ENCODE data around the gene CCDC102B.
"Not testable (repeated sequence)": the region's sequence is repeated elsewhere in the genome, so short reads cannot be mapped to it uniquely, and the experiment has no call there.

The CCDC102B gene

DNA sequence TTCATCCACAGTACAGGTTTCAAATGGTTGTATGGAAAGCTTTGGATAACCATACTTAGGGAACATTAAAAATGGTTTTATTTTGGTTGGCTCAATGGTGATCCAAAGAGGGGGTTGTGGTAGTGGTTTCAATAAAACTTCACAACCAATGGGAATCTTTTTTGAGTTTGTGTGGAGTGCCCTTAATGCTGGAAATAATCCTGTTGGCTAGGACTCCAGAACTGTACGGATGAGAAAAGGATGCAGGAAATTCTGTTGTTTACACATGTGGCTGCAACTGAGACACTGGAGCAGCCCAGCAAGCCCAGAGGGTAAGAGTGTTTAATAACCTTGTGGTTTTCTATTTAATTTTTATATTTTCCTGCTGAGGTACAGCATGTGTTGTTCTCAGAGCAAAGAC is at the start of gene CCDC102B:
TSS of gene CCDC102B (plus strand) at position 210 of the 400 bp plus-strand sequence. CDS start 38,684 bp downstream, outside the sequence.
- DNase-seq (ENCODE audit: low spot score): no peak

DNA sequence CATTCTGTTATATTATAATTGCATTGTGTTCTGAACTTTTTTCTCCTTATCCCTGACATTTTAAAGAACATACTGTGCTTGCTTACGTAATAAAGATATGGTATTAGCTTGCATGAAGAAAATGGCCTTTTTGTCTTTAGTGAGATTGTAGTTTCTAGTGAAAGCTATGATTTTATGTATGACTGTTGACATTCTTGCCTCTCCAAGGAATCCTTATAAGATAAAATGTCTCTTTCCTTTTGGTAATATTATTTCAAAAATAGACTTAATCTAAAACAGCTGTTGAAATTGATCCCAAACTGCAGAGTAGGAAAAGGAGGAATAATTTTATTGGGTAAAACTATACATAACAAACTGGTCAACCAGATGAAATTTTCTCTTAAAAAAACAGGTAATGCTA is 40.8 kb upstream of the CCDC102B start:
- DNase-seq (ENCODE audit: low spot score): no peak

- no peak for DNase-seq (ENCODE audit: low spot score)
These were observed 38.6 kb upstream of the CCDC102B start for GRCh38 chr18:68759308-68759707.

DNA sequence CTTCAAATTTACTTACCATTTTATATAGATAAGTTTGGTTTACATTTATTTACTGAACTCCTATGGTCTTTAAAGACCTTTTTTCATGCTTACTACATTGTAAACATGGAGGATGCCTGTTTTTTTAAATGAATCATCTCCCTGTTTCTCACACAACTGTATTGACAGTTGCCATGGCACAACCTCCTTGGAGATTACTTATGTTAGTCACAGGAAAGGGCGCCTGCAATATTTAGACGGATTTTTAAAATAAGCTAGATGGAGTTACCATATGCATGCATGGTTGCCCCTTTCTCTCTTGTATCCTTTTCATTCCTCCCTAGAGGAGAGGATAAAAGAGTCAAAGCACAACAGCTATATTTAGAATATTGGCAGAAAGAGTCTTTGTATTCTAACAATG is 34.8 kb upstream of the CCDC102B start:
- DNase-seq (ENCODE audit: low spot score): no peak

- no peak for DNase-seq (ENCODE audit: low spot score)
These were observed 33.9 kb upstream of the CCDC102B start for GRCh38 chr18:68764016-68764415.

DNA sequence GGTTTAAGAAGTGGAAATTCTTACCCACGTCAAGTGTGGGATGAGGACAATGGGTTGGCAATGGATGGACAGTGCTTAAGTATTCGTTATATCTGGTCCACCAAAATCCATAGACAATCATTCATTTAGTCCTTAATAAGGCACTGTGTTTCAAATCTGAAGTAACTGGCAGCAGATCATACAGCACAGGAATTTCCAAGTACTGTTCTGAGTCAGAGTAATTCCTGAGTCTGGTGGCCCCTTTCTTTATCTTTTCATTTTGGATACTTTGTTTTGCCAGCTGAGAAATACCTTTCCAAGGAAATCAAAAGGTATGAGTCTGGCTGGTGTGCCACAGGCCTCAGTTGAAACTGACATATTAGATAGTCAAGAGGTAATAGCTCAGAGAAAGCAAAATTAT is 31.4 kb upstream of the CCDC102B start:
- no peak for DNase-seq (ENCODE audit: low spot score)

DNA sequence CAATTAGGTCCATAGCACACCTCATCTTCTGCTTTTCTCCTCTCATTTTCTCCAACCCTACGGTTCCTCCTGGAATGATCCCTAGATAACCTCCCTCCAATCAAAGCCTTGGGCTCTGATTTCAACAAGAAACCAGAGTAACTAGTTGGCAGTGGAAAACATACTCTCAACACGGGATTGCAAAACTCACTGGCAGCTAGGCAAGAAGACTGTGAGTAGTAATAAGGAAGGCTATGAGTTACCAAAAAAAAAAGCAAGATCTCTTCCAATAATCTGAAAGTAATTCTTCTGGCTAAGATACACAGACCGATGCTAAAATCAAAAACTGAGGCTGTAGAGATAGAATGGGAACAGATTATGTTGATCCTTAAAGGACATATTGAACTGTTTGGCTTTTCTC is 28.4 kb upstream of the CCDC102B start:
- DNase-seq (ENCODE audit: low spot score): no peak

DNA sequence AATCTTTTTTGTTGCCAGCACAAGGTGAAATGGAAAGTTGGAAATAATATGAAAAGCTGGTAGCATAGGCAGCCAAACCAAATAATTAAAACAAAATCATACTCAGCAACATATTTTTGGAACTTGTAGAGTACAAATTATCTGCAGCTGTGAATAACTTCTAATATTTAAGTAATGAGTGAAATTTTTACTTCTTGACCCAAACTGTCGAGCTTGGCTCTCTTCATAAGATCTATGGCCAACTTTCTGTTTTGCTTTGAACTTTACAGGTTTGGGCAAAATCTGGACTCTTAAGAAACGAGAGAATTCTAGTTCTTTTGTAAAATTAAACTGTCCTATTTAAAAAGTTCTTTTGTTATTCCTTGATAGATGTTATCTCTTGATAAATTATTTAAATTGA is 25.6 kb upstream of the CCDC102B start:
- no peak for DNase-seq (ENCODE audit: low spot score)

DNA sequence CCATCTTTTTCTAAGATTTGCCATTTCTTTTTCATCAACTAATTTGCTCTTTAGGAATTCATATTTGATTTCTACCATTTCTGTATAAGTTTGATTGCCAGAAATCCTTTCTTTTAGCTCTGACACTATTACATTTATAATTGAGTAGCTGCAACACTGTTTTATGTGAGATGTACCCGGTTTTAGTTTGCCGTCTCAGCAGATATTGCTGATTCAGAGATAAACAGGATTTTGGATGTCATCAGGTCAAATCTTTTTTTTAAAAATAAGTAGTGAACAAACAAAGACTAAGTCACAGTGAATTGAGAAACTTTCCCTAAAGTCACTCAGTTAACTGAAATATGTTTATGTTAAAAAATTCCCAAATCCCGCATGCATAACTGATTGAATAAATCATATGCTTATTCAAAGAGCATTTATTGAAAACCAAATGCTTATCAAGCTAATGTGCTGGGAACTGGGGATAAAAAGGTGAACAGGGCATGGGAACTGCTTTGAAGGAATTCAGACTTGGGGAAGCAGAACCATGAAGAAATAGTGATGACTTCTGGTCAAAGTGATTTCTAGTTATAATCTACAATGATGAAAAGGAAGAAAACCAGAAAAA is 19.5 kb upstream of the CCDC102B start:
- DNase-seq (ENCODE audit: low spot score): no peak

GRCh38 chr18:68779169-68779568 is 18.7 kb upstream of the CCDC102B start:
- no peak for DNase-seq (ENCODE audit: low spot score)

- no peak for DNase-seq (ENCODE audit: low spot score)
These were observed 16.9 kb upstream of the CCDC102B start for GRCh38 chr18:68780802-68781635.

GRCh38 chr18:68783506-68783905 is 14.4 kb upstream of the CCDC102B start:
- DNase-seq (ENCODE audit: low spot score): no peak

DNA sequence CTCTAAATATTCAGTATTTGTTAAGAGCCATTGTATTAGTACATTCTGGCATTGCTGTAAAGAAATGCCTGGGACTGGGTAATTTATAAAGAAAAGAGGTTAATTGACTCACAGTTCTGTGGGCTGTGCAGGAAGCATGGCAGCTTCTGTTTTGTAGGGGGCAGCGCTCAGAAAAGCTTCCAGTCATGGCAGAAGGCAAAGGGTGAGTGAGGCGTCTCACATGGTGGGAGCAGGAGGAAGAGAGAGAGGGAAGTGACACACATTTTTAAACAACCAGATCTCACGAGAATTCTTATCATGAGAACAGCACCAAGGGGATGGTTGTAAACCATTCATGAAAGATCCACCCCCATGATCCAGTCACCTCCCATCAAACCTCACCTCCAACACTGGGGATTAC is 13.8 kb upstream of the CCDC102B start:
- no peak for DNase-seq (ENCODE audit: low spot score)

GRCh38 chr18:68790290-68790689 is 7.6 kb upstream of the CCDC102B start:
- DNase-seq (ENCODE audit: low spot score): not testable (repeated sequence)

DNA sequence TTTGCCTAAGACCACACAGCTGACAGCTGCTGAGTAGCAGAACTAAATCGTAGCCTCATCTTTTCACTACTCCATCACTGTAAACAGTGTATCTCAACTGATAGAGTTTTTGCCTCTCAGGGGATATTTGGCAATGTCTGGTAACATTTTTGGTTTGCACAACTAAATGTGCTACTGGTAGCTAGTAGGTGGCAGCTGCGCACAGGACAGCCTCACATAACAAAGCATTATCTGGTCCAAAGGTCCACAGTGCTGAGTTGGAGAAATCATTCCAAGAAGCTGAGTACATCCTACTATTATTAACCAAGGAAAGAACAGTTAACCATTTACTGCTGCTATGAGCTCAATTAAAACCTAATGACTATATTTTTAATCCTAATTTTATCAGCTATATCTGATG is 6.1 kb upstream of the CCDC102B start:
- no peak for DNase-seq (ENCODE audit: low spot score)

DNA sequence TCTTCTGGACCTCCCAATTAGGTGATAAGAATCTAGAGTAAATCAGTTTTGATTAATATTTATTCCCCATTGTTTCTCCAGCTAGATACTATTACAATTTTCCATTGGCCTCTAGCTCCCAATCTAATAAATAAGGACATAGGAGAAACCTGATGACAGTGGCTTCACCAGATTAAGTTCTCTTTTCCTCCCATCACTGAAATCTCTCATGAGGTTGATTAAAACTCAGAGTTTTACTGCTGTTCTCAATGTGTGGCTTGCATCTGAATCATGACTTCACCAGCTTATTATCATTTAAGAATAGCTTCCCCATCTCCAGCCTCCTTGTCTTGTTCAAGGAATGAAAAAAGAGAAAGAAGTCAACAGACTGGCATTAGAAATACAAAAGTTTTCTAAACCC is 3.9 kb upstream of the CCDC102B start:
- no peak for DNase-seq (ENCODE audit: low spot score)

DNA sequence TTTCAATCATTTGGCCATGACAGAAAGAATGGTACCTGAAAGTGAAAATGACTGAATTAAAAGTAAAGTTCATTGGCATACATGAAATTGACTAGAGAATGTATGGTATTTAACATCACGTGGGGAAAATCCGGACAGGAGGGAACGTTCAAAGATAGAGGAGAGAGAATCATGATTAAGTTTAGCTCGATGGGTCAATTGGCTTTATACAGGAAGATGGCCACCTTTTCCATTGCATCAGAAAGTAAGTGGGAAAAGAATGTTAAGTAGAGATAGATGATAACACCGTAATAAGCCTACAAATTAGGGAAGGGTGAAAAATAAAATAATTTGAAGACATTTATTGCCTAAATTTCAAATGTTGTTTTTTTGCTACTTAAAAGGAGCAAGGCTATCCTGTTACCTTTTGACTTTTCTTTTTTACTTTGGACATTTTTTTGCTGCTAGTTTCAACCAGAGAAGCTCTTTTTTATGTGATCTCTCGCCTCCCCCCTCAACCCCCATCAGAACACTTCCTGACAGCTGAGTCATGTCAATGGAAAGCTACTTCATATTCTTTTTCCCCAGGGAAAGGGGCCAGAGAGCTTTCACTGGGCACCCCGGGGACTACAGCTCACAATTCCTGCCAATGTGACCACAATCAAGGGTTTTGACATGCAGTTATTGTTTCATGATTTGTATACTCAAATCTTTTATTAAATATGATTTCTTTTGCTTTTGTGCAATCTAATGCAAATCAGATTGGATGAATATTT is 767 bp upstream of the CCDC102B start:
- DNase-seq (ENCODE audit: low spot score): no peak

DNA sequence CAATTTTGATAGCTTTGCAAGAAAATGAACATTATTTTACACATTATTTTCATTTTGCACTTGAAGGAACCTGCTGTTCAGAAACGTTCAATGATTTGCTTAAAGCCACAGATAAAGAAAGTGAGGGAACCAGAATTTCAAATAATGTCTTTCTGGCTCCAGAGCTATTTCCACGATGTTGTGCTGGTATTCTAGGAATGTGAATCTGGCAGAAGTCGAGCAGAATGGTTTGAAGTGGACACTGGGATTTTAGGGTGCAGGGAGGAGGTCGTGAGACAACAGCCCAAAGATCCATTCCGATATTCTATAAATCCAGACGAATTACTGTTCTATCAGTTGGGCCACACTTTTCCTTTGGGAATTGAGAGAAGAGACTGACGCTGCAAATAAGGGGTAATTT is 2.2 kb downstream of the CCDC102B start:
- DNase-seq (ENCODE audit: low spot score): no peak

DNA sequence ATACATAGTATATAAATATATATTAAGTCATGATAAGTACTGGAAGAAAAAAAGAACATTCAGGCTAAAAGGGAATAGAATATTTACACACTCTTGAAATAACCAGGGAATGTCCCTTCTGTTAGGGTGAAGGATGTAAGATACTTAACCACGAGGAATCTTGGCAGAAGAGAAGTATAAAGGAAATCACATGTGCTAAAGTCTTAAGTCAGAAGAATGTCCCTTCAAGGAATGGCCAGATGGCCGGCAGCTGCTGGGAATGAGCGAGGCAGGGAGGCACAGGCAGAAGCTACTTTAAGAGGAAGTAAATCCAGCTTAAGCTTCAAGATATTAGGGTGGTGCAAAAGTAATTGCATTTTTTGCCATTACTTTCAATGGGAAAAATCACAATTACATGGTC is 5.5 kb downstream of the CCDC102B start:
- DNase-seq (ENCODE audit: low spot score): no peak

GRCh38 chr18:68817584-68817983 is 19.7 kb downstream of the CCDC102B start:
- DNase-seq (ENCODE audit: low spot score): no peak

DNA sequence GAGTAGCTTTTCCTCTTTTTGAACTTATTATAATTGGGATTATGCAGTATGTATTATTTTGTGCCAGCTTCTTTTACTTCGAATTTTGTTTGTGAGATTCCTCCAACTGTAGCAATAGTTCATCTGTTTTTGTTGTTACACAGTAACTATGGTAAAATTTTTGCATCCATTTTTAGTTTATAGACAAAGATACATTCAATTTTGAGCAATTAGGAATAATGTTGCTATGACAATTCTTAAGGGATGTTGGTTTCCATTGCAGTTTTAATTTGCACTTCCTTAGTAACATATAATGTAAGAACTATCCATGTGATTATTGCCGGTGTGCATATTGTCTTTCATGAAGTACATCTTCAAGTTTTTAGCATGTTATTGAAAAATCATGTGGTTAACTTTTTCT is 20.7 kb downstream of the CCDC102B start:
- DNase-seq (ENCODE audit: low spot score): no peak

- no peak for DNase-seq (ENCODE audit: low spot score)
These were observed 25.0 kb downstream of the CCDC102B start for GRCh38 chr18:68822926-68823325.

- DNase-seq (ENCODE audit: low spot score): no peak
These were observed 28.2 kb downstream of the CCDC102B start for GRCh38 chr18:68826121-68826520.

Data from globus pallidus (tissue), 1 donor.